H1 (cell line): ENCODE results near the gene EIPR1. TPM values are rescaled to one million over a fixed set of nuclear protein-coding genes. Genes with fewer than 3 reads are reported as not detected.

Experiments
- EGR1 ChIP-seq: IDR thresholded peaks from 2 replicates; pipeline ENCODE4 v1.6.1; 2011; ENCODE audit warnings: low read depth, low read length, borderline replicate concordance
- polyA plus RNA-seq, 7 experiments: library from polyadenylated mRNA; depleted of rRNA in 3 of 7; stranded (reverse) in 5 of 7; unstranded in 2 of 7; fragments of >200 nt in 5 of 7; fragments of 200-250 nt in 2 of 7; gene quantifications; 1 replicate in 5 of 7; 2 replicates in 1 of 7; 4 replicates in 1 of 7; pipeline versions ENCODE4 v1.2.1 to v1.2.3, GENCODE V29; 2011 to 2013; ENCODE audit warnings: missing spikeins in 2 of 7, mixed read lengths in 2 of 7
- total RNA-seq: library from RNA; stranded (reverse); fragmentation: NEBNext Ultra II Directional; extraction: Animal tissue kit (Norgen Biotek cat#: 25700); gene quantifications from 2 replicates; pipeline ENCODE4 v1.2.1, GENCODE V29; 2021

EIPR1 gene
- total and polyA plus RNA-seq, 2 of the 8 experiments (the other 6 are each of a cell fraction or from before 2014, with no cell fraction given) = 26.3 to 56.4 TPM

GRCh38 chr2:3290655-3291054, 87.0 kb downstream of the EIPR1 start (continued):
- no peak for TF ChIP-seq EGR1
